H1 (cell line): ENCODE measurements around the gene SMIM38. TPM values are rescaled to one million over a fixed set of nuclear protein-coding genes. Genes with fewer than 3 reads are reported as not detected.

Source experiments
- ASH2L ChIP-seq: fragments of 200-600, 300-600 bp; sonication (generic); IDR thresholded peaks from one replicate; pipeline ENCODE4 v1.7.1; 2017; ENCODE audit warnings: low read length
- ATF3 ChIP-seq: IDR thresholded peaks from 2 replicates; pipeline ENCODE4 v1.6.1; 2011; ENCODE audit warnings: low read depth, mild to moderate bottlenecking, low read length; ENCODE audit not compliant: insufficient read depth
- CHD2 ChIP-seq: IDR thresholded peaks from 2 replicates; pipeline ENCODE4 v1.6.1; 2012; ENCODE audit warnings: low read length, improper control_type of control experiment
- CTCF ChIP-seq, 3 experiments: IDR thresholded peaks; 1 replicate in 2 of 3; 2 replicates in 1 of 3; pipeline versions ENCODE4 v1.5.1 to v1.6.1; 2011; ENCODE audit warnings: low read length in 3 of 3, mild to moderate bottlenecking in 3 of 3, inconsistent platforms in 2 of 3, low read depth in 1 of 3, moderate library complexity in 1 of 3; ENCODE audit not compliant: insufficient read depth in 1 of 3; ENCODE audit errors: control extremely low read depth in 1 of 3
- EP300 ChIP-seq, 2 experiments: IDR thresholded peaks; 1 replicate in 1 of 2; 2 replicates in 1 of 2; pipeline ENCODE4 v1.6.1; 2011 to 2012; ENCODE audit warnings: low read depth in 2 of 2, low read length in 2 of 2, mild to moderate bottlenecking in 2 of 2, borderline replicate concordance in 1 of 2, inconsistent platforms in 1 of 2, moderate library complexity in 1 of 2
- FOSL1 ChIP-seq: IDR thresholded peaks from 2 replicates; pipeline ENCODE4 v1.6.1; 2011; ENCODE audit warnings: mild to moderate bottlenecking, low read depth, low read length, moderate library complexity; ENCODE audit not compliant: insufficient read depth
- NRF1 ChIP-seq: IDR thresholded peaks from 2 replicates; pipeline ENCODE4 v1.6.1; 2011; ENCODE audit warnings: mild to moderate bottlenecking, low read depth, low read length, improper control_type of control experiment
- SIX5 ChIP-seq: IDR thresholded peaks from 2 replicates; pipeline ENCODE4 v1.6.1; 2011; ENCODE audit warnings: mild to moderate bottlenecking, low read depth, low read length
- SP4 ChIP-seq: IDR thresholded peaks from 2 replicates; pipeline ENCODE4 v1.6.1; 2012; ENCODE audit warnings: low read length, inconsistent platforms
- TCF12 ChIP-seq: IDR thresholded peaks from 2 replicates; pipeline ENCODE4 v1.6.1; 2011; ENCODE audit warnings: low read depth, mild to moderate bottlenecking, low read length
- polyA plus RNA-seq, 7 experiments: library from polyadenylated mRNA; depleted of rRNA in 3 of 7; stranded (reverse) in 5 of 7; unstranded in 2 of 7; fragments of >200 nt in 5 of 7; fragments of 200-250 nt in 2 of 7; gene quantifications; 1 replicate in 5 of 7; 2 replicates in 1 of 7; 4 replicates in 1 of 7; pipeline versions ENCODE4 v1.2.1 to v1.2.3, GENCODE V29; 2011 to 2013; ENCODE audit warnings: missing spikeins in 2 of 7, mixed read lengths in 2 of 7
- total RNA-seq: library from RNA; stranded (reverse); fragmentation: NEBNext Ultra II Directional; extraction: Animal tissue kit (Norgen Biotek cat#: 25700); gene quantifications from 2 replicates; pipeline ENCODE4 v1.2.1, GENCODE V29; 2021

Gene SMIM38
- total and polyA plus RNA-seq, 2 of the 8 experiments (the other 6 are each of a cell fraction or from before 2014, with no cell fraction given) = 0.17 to 0.20 TPM

- TF ChIP-seq CTCF (IDR thresholded peaks at IDR 0.05; ENCODE audit: control extremely low read depth in 1 of 3, insufficient read depth in 1 of 3, low read depth in 1 of 3, low read length in 3 of 3) = no peak
- TF ChIP-seq NRF1 = no peak
- no peak for TF ChIP-seq CHD2
- no peak for TF ChIP-seq SP4
- TF ChIP-seq FOSL1 = no peak
- TF ChIP-seq TCF12 = no peak
- no peak for TF ChIP-seq EP300 (IDR thresholded peaks at IDR 0.05; ENCODE audit: borderline replicate concordance in 1 of 2, low read depth in 2 of 2, low read length in 2 of 2)
- no peak for TF ChIP-seq ASH2L
- TF ChIP-seq ATF3 = no peak
- no peak for TF ChIP-seq SIX5
- TF ChIP-seq, all 59 proteins: peak for 0
These were observed 20.0 kb upstream of the SMIM38 start (continued) for GRCh38 chr11:69135420-69136363.
